Thyroid gland (tissue), 4 donors: ENCODE data around the gene AKT1.

ENCODE experiments used
- POLR2A ChIP-seq, 2 donors: fragments of 450-650 bp; IDR thresholded peaks; one replicate each; pipeline ENCODE4 v1.6.1; 2017; ENCODE audit warnings: antibody characterized with exemption in 2 of 2, mild to moderate bottlenecking in 2 of 2, moderate library complexity in 1 of 2
- TF ChIP-seq, protein P1 (sequence below), 6 experiments: fragments of 200-600 bp in 3 of 6; fragments of 450-650 bp in 3 of 6; sonication (generic) in 3 of 6; IDR thresholded peaks; one replicate each; pipeline ENCODE4 v1.5.1; 2016 to 2019; ENCODE audit warnings: antibody characterized with exemption in 6 of 6, mild to moderate bottlenecking in 2 of 6, inconsistent platforms in 1 of 6, moderate library complexity in 1 of 6

DNA sequence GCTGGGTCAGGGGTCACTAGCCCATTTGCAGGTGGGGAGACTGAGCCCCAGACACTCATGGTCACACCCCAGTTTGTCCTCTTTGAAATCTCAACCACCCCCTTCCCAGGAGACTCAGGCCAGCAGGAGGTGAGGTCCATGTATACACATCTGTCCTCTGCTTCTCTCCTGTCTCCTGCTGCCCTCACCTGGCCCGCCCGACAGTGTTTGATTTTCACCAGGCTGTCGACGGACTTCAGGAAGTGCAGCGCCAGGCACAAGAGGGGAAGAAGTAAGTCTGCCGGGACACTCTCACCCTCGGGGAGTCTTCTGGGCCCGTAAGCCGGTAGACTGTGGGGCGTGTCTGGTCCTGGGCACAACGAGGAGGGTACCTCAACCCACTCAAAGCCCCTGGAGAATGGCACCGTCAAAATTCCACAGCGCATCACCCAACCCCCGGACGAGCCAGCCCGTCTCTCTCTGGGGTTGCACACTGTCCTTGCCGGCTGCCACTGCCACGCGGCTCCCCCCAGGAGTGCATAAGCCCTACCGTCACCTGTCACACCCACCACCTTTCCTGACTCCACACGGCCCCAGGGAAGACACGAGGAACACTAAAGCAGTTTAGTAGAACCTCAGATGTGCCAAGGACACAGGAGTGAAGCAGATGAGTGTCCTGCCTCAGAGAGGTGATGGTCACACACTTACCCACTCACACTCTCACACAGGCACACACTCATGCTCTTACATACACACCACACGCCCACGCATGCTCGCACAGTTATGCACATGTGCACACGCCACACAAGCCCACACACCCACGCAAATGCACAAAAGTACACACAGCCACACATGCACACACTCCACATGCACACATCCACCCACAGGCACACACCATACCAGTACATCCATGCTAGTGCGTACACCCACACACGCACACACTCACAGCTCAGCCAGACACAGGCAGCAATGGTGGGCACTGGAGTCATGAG is 55.7 kb downstream of the AKT1 start:
- TF ChIP-seq, protein P1, sequence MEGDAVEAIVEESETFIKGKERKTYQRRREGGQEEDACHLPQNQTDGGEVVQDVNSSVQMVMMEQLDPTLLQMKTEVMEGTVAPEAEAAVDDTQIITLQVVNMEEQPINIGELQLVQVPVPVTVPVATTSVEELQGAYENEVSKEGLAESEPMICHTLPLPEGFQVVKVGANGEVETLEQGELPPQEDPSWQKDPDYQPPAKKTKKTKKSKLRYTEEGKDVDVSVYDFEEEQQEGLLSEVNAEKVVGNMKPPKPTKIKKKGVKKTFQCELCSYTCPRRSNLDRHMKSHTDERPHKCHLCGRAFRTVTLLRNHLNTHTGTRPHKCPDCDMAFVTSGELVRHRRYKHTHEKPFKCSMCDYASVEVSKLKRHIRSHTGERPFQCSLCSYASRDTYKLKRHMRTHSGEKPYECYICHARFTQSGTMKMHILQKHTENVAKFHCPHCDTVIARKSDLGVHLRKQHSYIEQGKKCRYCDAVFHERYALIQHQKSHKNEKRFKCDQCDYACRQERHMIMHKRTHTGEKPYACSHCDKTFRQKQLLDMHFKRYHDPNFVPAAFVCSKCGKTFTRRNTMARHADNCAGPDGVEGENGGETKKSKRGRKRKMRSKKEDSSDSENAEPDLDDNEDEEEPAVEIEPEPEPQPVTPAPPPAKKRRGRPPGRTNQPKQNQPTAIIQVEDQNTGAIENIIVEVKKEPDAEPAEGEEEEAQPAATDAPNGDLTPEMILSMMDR (IDR thresholded peaks at IDR 0.05) = no peak
- no peak for TF ChIP-seq POLR2A (IDR thresholded peaks at IDR 0.05)
